Right atrium auricular region (tissue), 2 donors: ENCODE data around the gene SPRY4. TPM values are rescaled to one million over a fixed set of nuclear protein-coding genes. Genes with fewer than 3 reads are reported as not detected.

ENCODE experiments used
- DNase-seq: peaks from one replicate; pipeline ENCODE4 v3.0.0-alpha.2; 2019; ENCODE audit warnings: low spot score
- H3K27ac ChIP-seq, 2 donors: fragments of 200-600 bp; sonication (generic); 1 replicate in 1 of 2; 2 replicates in 1 of 2; pipeline ENCODE4 v1.5.1; 2016 to 2019
- H3K27me3 ChIP-seq, 2 donors: fragments of 200-600 bp; sonication (generic); one replicate each; pipeline versions ENCODE4 v1.5.1 to v1.6.0; 2017 to 2019
- H3K36me3 ChIP-seq: fragments of 200-600 bp; sonication (generic); one replicate; pipeline ENCODE4 v1.5.1; 2016
- H3K4me1 ChIP-seq, 2 donors: fragments of 200-600 bp; sonication (generic); one replicate each; pipeline versions ENCODE4 v1.5.1 to v1.6.0; 2017 to 2019
- H3K4me3 ChIP-seq, 2 donors: fragments of 200-600 bp; sonication (generic); 1 replicate in 1 of 2; 2 replicates in 1 of 2; pipeline ENCODE4 v1.5.1; 2017 to 2019; ENCODE audit warnings: mild to moderate bottlenecking in 1 of 2, moderate library complexity in 1 of 2
- H3K9me3 ChIP-seq, 2 donors: fragments of 200-600 bp; sonication (generic); one replicate each; pipeline ENCODE4 v1.5.1; 2019
- total RNA-seq, 2 donors: library from RNA; depleted of rRNA; stranded (reverse); fragments of >200 nt; gene quantifications; one replicate each; pipeline ENCODE4 v1.1.0, GENCODE V29; 2016
- TF ChIP-seq, protein P1 (sequence below), 2 donors: fragments of 200-600 bp; sonication (generic); IDR thresholded peaks; one replicate each; pipeline ENCODE4 v1.5.1; 2019; ENCODE audit warnings: antibody characterized with exemption in 2 of 2

Gene SPRY4
- total RNA-seq, 2 donors from 2014 or later, result 19.9 to 33.7 TPM

DNA sequence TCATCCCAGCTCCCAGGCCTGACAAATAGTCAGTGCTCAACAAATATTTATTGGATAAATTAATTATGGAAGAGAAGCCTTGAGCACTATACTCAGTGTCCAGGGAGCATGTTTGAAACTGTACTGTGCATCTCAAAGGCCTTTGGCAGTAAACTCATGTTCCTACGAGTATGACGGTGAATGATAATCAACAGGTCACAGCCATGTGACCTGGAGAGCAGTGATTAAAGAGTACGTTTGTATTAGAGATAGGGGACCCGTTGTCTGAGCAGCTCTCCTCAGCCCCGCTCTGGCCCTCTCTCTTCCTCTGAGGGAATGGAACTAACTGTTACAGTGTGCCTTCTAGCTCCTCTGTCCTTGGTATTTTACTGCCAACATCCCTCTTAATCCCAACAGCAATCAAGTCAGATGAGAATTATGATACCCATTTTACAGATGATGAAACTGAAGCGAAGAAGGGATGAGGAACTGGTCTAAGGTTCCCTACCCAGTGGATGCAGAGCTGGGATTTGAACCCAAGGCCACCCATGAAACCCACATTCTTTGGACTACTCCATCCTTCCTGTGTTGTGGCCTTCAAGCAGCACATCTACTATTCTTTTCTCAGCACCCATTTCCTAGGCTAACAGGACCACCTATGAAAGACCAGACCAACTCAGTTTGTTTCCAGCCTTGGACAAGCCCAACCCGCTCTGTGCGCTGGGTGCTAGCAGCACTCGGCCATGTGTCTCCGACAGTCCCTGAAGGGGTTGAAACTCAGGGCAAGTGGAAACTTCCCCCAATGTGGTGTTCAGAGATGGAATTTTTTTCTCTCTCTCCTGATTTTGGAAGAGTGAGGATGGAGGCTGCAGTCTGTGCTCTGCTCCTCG is 34.9 kb downstream of the SPRY4 start:
- H3K9me3 ChIP-seq, result no peaks in the 10 kb centered on the region
- TF ChIP-seq, protein P1, sequence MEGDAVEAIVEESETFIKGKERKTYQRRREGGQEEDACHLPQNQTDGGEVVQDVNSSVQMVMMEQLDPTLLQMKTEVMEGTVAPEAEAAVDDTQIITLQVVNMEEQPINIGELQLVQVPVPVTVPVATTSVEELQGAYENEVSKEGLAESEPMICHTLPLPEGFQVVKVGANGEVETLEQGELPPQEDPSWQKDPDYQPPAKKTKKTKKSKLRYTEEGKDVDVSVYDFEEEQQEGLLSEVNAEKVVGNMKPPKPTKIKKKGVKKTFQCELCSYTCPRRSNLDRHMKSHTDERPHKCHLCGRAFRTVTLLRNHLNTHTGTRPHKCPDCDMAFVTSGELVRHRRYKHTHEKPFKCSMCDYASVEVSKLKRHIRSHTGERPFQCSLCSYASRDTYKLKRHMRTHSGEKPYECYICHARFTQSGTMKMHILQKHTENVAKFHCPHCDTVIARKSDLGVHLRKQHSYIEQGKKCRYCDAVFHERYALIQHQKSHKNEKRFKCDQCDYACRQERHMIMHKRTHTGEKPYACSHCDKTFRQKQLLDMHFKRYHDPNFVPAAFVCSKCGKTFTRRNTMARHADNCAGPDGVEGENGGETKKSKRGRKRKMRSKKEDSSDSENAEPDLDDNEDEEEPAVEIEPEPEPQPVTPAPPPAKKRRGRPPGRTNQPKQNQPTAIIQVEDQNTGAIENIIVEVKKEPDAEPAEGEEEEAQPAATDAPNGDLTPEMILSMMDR (IDR thresholded peaks at IDR 0.05), result no peak
- DNase-seq, result no peak
- H3K4me3 ChIP-seq, result no peak overlapping the region
- H3K27ac ChIP-seq, result no peak overlapping the region
- peaks cover 0 to 32% of the 10 kb centered on the region in 2 donors for H3K4me1 ChIP-seq
- no peaks in the 10 kb centered on the region for H3K27me3 ChIP-seq
- no peaks in the 10 kb centered on the region for H3K36me3 ChIP-seq

DNA sequence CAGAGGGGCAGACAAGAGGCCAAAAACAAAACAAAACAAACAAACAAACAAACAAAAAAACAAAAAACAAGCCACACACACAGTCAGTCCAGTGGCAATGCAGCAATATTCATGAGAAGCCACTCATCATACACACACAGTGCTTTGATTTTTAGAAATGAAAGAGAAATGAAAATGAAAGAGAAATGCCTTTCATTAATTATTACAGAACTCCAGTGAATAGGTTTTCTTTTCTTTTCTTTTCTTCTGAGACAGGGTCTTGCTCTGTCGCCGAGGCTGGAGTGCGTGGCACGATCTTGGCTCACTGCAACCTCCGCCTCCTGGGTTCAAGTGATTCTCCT is 36.9 kb downstream of the SPRY4 start:
- no peaks in the 10 kb centered on the region for H3K9me3 ChIP-seq
- no peak for DNase-seq
- no peak overlapping the region for H3K4me3 ChIP-seq
- no peaks in the 10 kb centered on the region for H3K36me3 ChIP-seq
- TF ChIP-seq, protein P1 (IDR thresholded peaks at IDR 0.05), result no peak
- peaks cover 0 to 31% of the 10 kb centered on the region in 2 donors for H3K4me1 ChIP-seq
- no peaks in the 10 kb centered on the region for H3K27me3 ChIP-seq
- no peak overlapping the region for H3K27ac ChIP-seq

DNA sequence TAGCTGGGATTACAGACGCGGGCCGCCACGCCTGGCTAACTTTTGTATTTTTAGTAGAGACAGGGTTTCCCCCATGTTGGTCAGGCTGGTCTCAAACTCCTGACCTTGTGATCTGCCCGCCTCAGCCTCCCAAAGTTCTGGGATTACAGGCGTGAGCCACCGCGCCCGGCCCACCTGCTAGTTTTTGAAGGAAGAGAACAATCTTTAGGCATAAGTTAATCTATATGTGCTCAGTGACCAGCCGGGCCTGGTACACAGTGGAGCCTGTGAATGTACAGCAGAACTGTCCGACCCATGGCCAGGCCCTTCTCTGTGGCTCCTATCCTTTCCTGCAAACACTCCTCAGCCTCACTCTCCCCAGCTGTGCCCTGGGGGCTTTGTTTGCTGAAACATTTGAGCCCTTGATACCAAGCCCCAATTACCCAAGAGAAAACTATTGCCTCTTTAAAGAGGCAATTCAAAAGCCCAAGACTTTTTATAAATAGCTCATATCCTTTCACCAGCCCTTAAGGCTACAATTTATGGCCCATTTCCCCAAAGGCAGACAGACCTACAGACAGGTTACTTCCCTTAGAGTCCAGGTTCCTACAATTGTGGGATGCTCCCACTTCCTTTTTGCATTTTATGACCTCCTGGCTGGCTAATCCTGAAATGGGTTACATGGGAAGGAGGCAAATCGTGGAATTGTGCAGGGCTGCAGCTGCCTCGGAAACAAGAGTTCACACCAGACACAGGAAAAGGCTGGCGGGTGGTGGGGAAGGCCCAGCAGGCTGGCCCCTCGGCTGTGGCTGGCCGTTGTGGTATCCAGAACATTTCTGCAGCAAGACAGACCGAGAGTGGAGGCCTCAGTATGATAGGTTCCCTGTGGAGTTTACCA is 37.5 kb downstream of the SPRY4 start:
- peaks cover 0 to 31% of the 10 kb centered on the region in 2 donors for H3K4me1 ChIP-seq
- no peaks in the 10 kb centered on the region for H3K9me3 ChIP-seq
- no peak overlapping the region for H3K27ac ChIP-seq
- no peaks in the 10 kb centered on the region for H3K36me3 ChIP-seq
- no peak overlapping the region for H3K4me3 ChIP-seq
- no peaks in the 10 kb centered on the region for H3K27me3 ChIP-seq
- DNase-seq, result no peak
- TF ChIP-seq, protein P1 (IDR thresholded peaks at IDR 0.05), result no peak

DNA sequence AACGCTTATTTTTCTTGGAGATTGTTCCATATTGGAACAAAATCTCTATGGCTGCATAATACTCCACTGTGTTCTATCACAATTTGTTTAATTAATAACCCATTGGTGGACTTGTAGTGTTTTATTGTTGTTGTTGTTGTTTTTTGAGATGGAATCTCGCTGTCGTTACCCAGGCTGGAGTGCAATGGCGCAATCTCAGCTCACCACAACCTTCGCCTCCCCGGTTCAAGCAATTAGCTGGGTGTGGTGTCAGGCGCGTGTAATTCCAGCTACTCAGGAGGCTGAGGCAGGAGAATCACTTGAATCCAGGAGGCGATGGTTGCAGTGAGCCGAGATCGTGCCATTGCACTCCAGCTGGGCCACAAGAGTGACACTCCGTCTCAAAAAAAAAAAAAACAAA is 38.7 kb downstream of the SPRY4 start:
- DNase-seq, result no peak
- Histone ChIP-seq H3K4me1 (peaks cover 0 to 26% of the 10 kb centered on the region in 2 donors), H3K4me3 (no peak overlapping the region), H3K9me3 (no peaks in the 10 kb centered on the region), H3K27me3 (no peaks in the 10 kb centered on the region), H3K36me3 (no peaks in the 10 kb centered on the region), H3K27ac (no peak overlapping the region)
- TF ChIP-seq, protein P1 (IDR thresholded peaks at IDR 0.05), result no peak

DNA sequence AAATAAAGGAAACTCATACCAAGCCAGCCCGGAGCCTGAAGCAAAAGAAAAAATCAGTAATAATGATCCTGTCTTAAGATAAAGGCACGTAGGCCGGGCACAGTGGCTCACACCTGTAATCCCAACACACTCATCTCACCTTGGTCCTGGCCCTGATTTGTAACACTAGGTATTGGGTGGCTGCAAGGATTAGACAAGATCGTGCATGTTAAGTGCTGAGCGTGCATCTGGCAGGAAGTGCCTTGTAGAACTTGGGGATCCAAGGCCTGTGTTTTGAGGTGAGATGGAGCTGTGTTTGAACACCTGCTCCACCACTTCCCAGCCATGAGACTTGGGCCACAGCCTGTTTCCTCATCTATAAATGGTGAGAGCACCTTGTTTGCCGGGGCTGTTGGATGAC is 41.5 kb downstream of the SPRY4 start:
- H3K27ac ChIP-seq, result no peak overlapping the region
- H3K4me3 ChIP-seq, result no peak overlapping the region
- no peaks in the 10 kb centered on the region for H3K36me3 ChIP-seq
- H3K9me3 ChIP-seq, result no peaks in the 10 kb centered on the region
- TF ChIP-seq, protein P1 (IDR thresholded peaks at IDR 0.05), result no peak
- no peaks in the 10 kb centered on the region for H3K27me3 ChIP-seq
- no peak for DNase-seq
- H3K4me1 ChIP-seq, result peaks cover 0 to 32% of the 10 kb centered on the region in 2 donors
